NCI-H146 treated with DMSO at 0.1 percent for 48 hours (cell line): ENCODE data around the gene TLK2.

Source experiments
- DNase-seq: peaks from one replicate; lab custom pipeline; 2025; ENCODE audit not compliant: unreplicated experiment; lab: John Stamatoyannopoulos, UW

Gene TLK2

GRCh38 chr17:62652251-62653001 is 173.8 kb downstream of the TLK2 start:
- DNase-seq, result peak; percentile 18

DNA sequence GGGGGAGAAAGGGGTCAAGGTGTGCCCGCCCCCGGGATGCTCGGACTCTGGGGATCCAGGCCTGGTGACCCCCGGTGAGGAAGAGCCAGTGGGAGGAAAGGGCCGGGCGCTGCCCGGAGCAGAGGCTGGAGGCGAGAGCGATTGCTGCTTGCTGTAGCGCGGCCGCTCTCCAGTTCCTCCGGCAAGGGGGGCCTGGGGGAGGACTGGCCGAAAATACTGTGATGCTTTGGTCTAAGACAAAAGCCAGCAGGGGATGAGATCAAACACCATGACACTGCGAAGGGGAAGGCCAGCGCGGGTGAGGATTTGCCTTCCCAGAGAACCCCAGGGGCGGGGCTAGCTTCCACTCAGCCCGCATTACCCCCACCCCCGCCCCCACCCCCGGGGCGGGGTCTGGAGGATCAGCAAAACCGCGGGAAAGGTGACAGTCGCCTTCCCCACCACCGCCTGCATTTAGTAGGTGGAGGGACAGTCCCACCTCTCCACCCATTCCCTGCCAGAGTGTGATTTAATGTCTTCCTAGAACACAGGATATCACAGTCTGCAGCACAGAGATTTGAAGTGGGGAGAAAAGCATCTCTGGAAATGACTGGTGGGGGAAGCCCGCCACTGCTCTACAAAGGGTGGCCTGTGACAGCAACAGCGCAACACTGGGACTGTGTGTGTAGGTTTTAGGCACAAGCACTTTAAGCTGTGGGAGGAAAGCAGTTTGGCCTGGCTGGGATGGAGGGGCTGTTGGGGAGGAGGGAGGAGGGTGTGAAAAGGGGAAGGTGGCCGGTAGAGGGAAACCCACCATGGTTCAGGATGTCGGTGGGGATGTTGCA is 174.6 kb downstream of the TLK2 start:
- peak; percentile 61 for DNase-seq

DNA sequence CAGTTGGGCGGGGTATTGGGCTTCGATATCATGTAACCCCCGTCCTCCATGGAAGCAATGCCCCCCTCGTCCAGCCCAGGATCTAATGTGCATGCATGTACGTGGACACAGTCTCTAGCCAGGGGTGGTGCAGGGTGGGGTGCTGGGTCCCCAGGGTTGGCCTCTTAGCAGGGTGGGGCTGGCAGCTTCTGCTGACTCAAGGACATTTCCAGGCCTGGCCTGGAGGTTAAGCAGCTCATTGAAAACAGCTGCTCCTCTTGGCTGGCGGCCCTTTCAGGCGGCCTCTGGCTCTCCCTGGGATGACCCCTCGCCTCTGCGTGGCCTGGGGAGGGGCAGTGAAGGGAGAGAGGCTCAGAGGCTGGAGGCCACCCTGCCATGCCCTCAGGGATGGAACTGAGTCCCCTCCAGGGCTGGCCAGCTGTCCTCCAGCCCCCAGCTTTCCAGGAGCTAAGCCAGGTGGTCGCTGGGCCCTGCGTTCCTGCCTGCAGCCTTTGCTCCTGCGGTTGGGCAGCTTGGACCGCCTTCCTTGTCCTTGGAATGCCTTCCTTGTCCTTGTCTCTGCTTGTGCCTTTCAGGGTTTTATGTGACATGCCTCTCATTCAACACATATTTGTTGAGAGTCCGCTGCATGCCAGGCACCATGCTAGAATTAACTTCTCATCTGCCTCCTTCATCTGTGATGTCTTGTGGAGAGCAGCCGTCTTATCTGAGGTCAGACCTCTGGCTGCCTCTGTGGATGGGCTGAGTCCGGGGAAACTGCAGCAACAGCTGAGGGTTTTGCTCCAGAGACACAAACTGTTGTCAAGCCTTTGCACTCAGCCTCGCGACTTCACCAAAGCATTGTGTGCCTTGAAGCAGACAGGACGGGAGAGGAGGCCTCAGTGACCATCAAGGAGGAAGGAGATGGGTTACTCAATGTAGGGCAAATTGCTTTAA is 175.5 kb downstream of the TLK2 start:
- no peak for DNase-seq

- DNase-seq, result no peak
Measured at GRCh38 chr17:62655656-62656055, 177.0 kb downstream of the TLK2 start.

GRCh38 chr17:62656446-62656845 is 177.8 kb downstream of the TLK2 start:
- no peak for DNase-seq

GRCh38 chr17:62657145-62657665 is 178.6 kb downstream of the TLK2 start:
- no peak for DNase-seq

DNA sequence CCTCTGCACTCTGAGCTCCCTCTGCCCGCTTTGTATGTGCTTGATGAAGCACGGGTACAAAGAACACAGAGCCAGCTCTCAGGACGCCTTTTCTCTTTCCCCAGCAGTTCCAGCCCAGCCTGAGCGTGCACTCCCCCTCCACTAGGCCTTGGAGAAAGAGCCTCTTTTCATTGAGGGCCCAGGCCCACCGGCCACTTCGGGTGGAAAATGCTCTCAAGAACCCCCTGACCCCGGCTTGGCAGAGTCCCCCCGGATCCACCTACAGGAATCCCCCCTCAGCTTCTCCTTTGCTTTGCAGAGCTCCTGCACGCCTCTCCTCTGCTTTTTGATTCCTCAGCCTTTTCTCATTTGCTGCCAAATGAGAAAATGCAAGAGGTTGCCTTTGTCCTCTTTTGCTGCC is 179.1 kb downstream of the TLK2 start:
- no peak for DNase-seq

DNA sequence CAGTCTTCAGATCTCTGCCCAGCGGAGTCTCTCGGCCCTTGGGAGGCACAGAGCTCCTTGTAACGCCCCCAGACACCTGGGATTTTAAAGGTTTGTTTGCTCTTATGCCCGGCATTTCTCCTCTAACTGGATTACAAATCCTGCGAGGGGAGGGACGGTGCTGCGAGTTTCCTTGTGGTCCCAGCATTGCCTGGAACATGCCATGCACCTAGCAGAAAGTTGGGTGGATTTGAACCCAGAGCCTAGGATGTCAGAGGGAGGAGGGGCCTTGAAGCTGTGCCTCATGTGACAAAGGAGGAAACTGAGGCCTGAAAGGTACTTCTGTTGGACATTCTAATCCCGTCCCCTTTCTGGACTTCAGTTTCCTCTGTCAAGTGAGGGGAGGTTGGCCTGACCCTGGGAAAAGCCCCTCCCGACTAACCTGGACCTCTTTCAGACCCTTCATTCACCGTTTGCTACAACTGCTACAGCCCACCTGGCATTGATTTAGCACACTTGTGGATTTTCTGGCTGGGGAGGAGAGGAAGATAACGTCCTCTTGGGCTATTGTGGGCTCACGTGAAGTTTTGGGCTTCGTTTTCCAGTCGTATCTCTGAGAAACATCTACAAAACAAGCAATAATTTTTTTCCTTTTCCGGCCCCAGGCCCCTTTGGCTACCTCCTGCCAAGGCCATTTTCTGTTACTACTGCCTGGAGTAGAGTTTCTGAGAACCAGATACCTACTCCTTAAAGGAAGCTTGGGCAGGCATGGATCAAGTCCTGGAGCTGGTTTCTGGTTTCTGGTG is 179.7 kb downstream of the TLK2 start:
- DNase-seq, result no peak

DNA sequence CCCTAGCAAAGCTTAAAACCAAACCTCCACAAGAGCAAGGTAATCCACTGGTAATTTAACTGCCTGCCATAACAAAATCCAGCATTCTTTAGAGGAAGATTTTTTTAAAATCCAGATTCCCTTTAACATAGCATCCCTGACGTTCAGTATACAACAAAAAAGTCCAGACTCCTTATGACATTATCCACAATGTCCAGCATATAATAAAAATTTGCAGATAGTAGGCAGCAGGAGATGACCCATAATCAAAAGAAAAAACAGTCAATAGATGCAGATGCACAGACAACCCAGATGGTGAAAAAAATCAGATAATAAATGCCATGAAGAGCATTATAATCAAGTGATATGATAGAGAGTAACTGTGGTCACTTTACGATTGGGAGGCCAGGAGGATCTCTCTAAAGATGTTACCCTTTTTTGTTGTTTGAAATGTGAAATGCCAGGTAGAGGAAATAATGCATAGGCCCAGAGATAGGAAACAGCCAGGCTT is 182.0 kb downstream of the TLK2 start:
- DNase-seq, result no peak

- DNase-seq, result no peak
Measured at GRCh38 chr17:62661337-62661736, 182.7 kb downstream of the TLK2 start.

DNA sequence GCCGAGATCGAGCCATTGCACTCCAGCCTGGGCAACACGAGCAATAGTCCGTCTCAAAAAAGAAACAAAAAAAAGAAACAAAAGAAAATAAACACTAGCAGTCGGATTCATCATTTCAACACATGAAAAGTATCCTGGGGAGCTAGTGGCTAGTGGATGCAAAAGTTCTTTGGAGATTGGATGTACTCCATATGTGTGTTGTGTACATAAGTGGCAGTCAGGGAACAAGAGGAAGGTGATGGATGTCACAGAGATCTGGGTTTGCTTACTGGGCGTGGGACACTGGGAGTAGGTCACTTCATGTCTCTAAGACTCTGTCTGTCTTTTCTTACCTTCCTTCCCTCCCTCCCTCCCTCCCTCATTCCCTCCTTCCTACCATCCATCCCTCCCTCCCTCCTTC is 184.2 kb downstream of the TLK2 start:
- DNase-seq, result no peak
